HG02870 (cell line): ENCODE measurements around the gene STX4.
"Not testable (repeated sequence)": the region's sequence is repeated elsewhere in the genome, so short reads cannot be mapped to it uniquely, and the experiment has no call there.

Experiments used
- ATAC-seq: cut with Tn5 transposase; IDR thresholded peaks from one replicate; pipeline ENCODE4 v1.9.1; 2021; ENCODE audit warnings: mild to moderate bottlenecking, moderate library complexity; ENCODE audit not compliant: unreplicated experiment

Gene STX4

GRCh38 chr16:30997725-30998711 lies 35.3 kb upstream of the STX4 start:
- no peak for ATAC-seq

GRCh38 chr16:30998852-30999761 lies 34.3 kb upstream of the STX4 start:
- ATAC-seq: no peak

GRCh38 chr16:31000671-31001382 lies 32.5 kb upstream of the STX4 start:
- no peak for ATAC-seq

- ATAC-seq: no peak
Observed at GRCh38 chr16:31001507-31002249, 31.7 kb upstream of the STX4 start.

GRCh38 chr16:31002250-31002700 lies 31.1 kb upstream of the STX4 start:
- ATAC-seq: no peak

GRCh38 chr16:31002862-31003341 lies 30.5 kb upstream of the STX4 start:
- no peak for ATAC-seq

GRCh38 chr16:31003744-31004143 lies 29.6 kb upstream of the STX4 start:
- ATAC-seq: no peak

- ATAC-seq: no peak
Observed at GRCh38 chr16:31004658-31005057, 28.7 kb upstream of the STX4 start.

- no peak for ATAC-seq
Observed at GRCh38 chr16:31005350-31006085, 27.8 kb upstream of the STX4 start.

GRCh38 chr16:31006086-31006385 lies 27.3 kb upstream of the STX4 start:
- ATAC-seq: no peak

GRCh38 chr16:31006589-31006988 lies 26.8 kb upstream of the STX4 start:
- ATAC-seq: no peak

GRCh38 chr16:31007684-31008083 lies 25.7 kb upstream of the STX4 start:
- no peak for ATAC-seq

GRCh38 chr16:31008149-31008548 lies 25.2 kb upstream of the STX4 start:
- ATAC-seq: no peak

GRCh38 chr16:31008551-31008950 lies 24.8 kb upstream of the STX4 start:
- ATAC-seq: no peak

- no peak for ATAC-seq
Observed at GRCh38 chr16:31009120-31009519, 24.2 kb upstream of the STX4 start.

- no peak for ATAC-seq
Observed at GRCh38 chr16:31009894-31010584, 23.3 kb upstream of the STX4 start.

- ATAC-seq: no peak
Observed at GRCh38 chr16:31010585-31011325, 22.6 kb upstream of the STX4 start, which contains the start of gene STX1B. Gene STX1B, minus strand, starts transcription at chr16:31010638. Its CDS starts 242 bp downstream, at chr16:31010396.

- not testable (repeated sequence) for ATAC-seq
Observed at GRCh38 chr16:31011815-31012214, 21.5 kb upstream of the STX4 start.
